ENCODE measurements around the gene SCNN1A. TPM values are rescaled to one million over a fixed set of nuclear protein-coding genes. Genes with fewer than 3 reads are reported as not detected.

The SCNN1A gene
- total RNA-seq, 2 donors from 2014 or later: 158 to 188 TPM

DNA sequence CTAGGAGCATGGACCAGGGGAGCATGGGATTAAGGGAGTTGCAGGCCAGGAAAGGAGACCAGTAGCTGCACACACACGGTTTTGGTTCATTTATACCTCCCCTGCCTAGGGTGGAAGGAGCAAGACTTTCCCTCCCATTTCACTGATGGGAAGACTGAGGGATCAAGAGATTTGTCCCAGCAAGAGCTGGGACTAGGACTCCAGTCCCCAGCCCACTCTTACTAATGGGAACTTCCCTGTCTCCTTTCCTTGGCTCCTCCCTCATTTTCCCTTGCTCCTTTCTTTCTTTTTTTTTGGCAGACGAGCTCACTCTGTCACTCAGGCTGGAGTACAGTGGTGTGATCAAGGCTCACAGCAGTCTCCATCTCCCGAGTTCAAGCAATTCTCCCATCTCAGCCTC lies 13.0 kb downstream of the SCNN1A start:
- intact Hi-C loops (cut with DNase I): no loop called here
- peak overlapping the region; percentile 58 to 70 for H3K9ac ChIP-seq (ENCODE audit: low read depth in 2 of 2, low read length in 2 of 2)
- H3K4me3 ChIP-seq: no peak overlapping the region
- peaks cover 9% of the 10 kb centered on the region for H3K4me1 ChIP-seq
- DNase-seq: no peak
- no peaks in the 10 kb centered on the region for H3K36me3 ChIP-seq
- no peaks in the 10 kb centered on the region for H3K9me3 ChIP-seq
- H3K27ac ChIP-seq: peak overlapping the region; percentile 93
- TF ChIP-seq, protein P1, sequence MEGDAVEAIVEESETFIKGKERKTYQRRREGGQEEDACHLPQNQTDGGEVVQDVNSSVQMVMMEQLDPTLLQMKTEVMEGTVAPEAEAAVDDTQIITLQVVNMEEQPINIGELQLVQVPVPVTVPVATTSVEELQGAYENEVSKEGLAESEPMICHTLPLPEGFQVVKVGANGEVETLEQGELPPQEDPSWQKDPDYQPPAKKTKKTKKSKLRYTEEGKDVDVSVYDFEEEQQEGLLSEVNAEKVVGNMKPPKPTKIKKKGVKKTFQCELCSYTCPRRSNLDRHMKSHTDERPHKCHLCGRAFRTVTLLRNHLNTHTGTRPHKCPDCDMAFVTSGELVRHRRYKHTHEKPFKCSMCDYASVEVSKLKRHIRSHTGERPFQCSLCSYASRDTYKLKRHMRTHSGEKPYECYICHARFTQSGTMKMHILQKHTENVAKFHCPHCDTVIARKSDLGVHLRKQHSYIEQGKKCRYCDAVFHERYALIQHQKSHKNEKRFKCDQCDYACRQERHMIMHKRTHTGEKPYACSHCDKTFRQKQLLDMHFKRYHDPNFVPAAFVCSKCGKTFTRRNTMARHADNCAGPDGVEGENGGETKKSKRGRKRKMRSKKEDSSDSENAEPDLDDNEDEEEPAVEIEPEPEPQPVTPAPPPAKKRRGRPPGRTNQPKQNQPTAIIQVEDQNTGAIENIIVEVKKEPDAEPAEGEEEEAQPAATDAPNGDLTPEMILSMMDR (IDR thresholded peaks at IDR 0.05): no peak
- H3K27me3 ChIP-seq: no peaks in the 10 kb centered on the region

DNA sequence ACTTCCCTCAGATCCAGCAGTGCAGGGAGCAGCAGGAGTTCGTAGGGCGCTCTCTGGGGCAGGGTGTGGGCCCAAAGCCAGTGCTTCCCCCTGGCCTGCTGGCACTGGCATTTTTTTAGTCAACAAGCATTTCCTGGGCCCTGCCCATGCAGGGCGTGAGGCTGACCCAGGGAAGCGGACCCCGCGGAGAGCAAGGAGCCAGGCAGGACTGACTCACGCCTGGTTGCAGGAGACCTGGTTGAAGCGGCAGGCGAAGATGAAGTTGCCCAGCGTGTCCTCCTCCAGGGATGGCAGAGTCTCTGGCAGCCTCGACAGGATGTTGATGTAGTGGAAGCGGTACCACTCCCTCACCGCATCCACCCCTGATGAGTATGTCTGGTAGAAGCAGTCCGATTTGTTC lies 13.5 kb downstream of the SCNN1A start:
- no peaks in the 10 kb centered on the region for H3K9me3 ChIP-seq
- H3K27ac ChIP-seq: peak overlapping the region; percentile 93
- intact Hi-C loops (cut with DNase I): no loop called here
- DNase-seq: peak; percentile 83
- H3K4me3 ChIP-seq: no peak overlapping the region
- peak overlapping the region; percentile 58 to 70 for H3K9ac ChIP-seq (ENCODE audit: low read depth in 2 of 2, low read length in 2 of 2)
- H3K4me1 ChIP-seq: peaks cover 9% of the 10 kb centered on the region
- TF ChIP-seq, protein P1 (IDR thresholded peaks at IDR 0.05): no peak
- no peaks in the 10 kb centered on the region for H3K27me3 ChIP-seq
- no peaks in the 10 kb centered on the region for H3K36me3 ChIP-seq

DNA sequence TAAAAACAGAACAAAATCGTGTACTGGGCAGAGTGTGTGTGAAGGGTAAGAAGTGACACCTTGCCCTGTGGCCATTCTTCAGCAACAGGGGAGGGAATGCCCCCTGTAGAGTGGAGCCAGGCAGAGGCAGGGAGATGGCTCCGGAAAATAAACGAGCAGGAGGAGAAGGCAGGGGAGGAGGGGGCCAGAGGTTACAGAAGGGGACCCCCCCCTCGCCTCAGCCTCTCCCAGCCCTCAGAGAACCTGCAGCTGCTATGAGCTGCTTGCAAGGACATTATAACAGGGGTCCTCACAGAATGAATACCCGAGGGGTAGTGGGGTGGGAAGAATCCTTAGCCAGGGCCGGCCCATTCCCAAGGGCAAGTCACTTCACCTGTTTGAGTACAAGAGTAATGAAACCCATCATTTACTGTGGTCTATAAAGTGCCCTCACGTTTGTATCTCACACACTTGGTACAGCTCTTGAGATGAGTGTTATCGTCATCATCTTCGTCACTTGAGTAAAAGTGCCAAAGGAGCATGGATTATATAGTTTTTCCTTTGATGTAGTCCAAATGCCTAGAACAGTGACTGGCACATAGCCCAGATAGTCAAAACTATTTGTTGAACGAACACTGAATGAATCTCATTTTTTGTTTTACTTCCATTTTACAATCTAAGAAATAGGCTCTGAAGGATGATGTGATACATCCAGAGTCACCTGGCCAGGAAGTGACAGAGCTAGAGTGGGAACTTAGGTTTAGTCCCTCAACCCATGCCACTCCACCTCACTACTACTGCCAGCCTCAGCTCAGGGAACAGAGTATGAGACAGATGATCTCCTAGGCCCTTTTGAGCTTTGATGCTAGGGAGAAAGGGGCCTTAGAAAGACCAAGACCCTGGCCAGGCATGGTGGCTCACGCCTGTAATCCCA lies 14.5 kb downstream of the SCNN1A start:
- DNase-seq: no peak
- Histone ChIP-seq H3K4me1 (peaks cover 11% of the 10 kb centered on the region), H3K4me3 (no peak overlapping the region), H3K9me3 (no peaks in the 10 kb centered on the region), H3K9ac (ENCODE audit: low read depth in 2 of 2, low read length in 2 of 2) (peak overlapping the region; percentile 36 to 57), H3K27ac (peak overlapping the region; percentile 93), H3K27me3 (no peaks in the 10 kb centered on the region), H3K36me3 (no peaks in the 10 kb centered on the region)
- intact Hi-C loops (cut with DNase I): no loop called here
- TF ChIP-seq, protein P1 (IDR thresholded peaks at IDR 0.05): no peak

DNA sequence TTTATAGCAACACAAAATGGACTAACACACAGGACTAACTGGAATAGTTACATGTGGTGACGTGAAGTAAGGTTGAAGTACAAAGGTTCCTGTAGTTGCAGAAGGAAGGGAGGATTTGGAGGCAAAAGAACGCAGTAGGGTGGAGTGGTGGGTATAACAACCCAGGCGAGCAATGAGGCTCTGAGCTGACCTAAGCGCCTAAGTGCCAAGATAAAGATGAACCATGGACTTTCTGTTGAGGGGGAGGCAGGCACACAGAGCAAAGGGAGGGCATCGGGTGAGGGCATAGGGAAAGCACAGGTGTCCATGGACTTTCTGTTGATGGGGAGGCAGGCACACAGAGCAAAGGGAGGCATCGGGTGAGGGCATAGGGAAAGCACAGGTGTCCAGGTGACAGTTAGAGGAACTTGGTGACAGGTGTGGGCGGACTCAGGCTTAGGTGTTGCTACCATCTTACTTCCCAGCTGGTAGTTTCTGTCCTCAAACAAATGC lies 15.2 kb downstream of the SCNN1A start:
- no peaks in the 10 kb centered on the region for H3K9me3 ChIP-seq

DNA sequence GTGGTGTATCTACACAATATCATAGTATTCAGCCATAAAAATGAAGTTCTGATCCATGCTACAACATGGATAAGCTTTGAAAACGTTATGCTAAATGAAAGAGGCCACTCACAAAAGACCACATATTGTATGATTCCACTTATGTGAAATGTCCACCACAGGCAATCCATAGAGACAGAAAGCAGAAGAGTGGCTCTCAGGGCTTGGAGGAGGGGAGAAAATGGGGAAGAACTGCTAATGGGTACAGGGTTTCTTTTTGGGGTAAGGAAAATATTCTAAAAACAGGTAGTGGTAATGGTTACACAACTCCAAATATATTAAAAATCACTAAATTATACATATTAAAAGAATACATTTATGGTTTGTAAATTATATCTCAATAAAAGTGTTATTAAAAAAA lies 16.5 kb downstream of the SCNN1A start:
- intact Hi-C loops (cut with DNase I): no loop called here
- H3K27ac ChIP-seq: peak overlapping the region; percentile 93
- H3K36me3 ChIP-seq: no peaks in the 10 kb centered on the region

More for the DNA sequence above, 15.2 kb downstream of the SCNN1A start:
- no peaks in the 10 kb centered on the region for H3K27me3 ChIP-seq
- H3K27ac ChIP-seq: peak overlapping the region; percentile 93
- H3K36me3 ChIP-seq: no peaks in the 10 kb centered on the region
- peaks cover 12% of the 10 kb centered on the region for H3K4me1 ChIP-seq
- peak overlapping the region; percentile 36 to 57 for H3K9ac ChIP-seq (ENCODE audit: low read depth in 2 of 2, low read length in 2 of 2)
- H3K4me3 ChIP-seq: no peak overlapping the region
- DNase-seq: peak; percentile 80
- intact Hi-C loops (cut with DNase I): no loop called here
- TF ChIP-seq, protein P1 (IDR thresholded peaks at IDR 0.05): no peak

More for the DNA sequence above, 16.5 kb downstream of the SCNN1A start:
- Histone ChIP-seq H3K4me3 (no peak overlapping the region), H3K27me3 (no peaks in the 10 kb centered on the region), H3K4me1 (peaks cover 12% of the 10 kb centered on the region), H3K9me3 (no peaks in the 10 kb centered on the region), H3K9ac (ENCODE audit: low read depth in 2 of 2, low read length in 2 of 2) (no peak overlapping the region)
- DNase-seq: no peak
- TF ChIP-seq, protein P1 (IDR thresholded peaks at IDR 0.05): no peak

Measured in colonic mucosa (tissue), 4 donors.